Stimulated activated CD8-positive, alpha-beta memory T cell treated with anti-CD3 and anti-CD28 coated beads, Interleukin-4, amount 100 ng/mL, for 1 hour (primary cell): Measurements from ENCODE around the gene PDE3B.
"Not testable (repeated sequence)": the region's sequence is repeated elsewhere in the genome, so short reads cannot be mapped to it uniquely, and the experiment has no call there.

Source experiments
- DNase-seq, 2 donors: peaks; one replicate each; pipeline ENCODE4 v3.0.0-alpha.2; 2020; ENCODE audit warnings: low read depth in 2 of 2, low spot score in 1 of 2

The PDE3B gene

DNA sequence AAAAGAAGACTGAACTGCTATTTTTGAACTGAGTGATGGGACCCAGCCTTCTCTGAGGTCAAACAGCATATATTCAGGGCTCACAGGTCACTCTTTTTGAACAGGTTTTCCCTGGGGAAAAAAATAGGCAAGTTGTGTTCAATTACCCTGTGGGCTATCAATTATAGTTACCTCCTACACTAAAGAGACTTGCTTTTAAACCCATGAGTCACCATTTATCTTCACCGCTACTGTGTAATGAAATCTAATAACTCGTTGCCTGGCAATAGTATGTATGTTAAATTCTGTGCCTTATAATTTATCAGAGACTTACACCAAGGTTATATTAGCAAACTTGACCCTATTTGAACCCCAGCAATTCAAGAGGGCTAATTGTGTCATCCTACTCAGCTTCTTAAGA is 149.9 kb downstream of the PDE3B start:
- DNase-seq, result no peak

DNA sequence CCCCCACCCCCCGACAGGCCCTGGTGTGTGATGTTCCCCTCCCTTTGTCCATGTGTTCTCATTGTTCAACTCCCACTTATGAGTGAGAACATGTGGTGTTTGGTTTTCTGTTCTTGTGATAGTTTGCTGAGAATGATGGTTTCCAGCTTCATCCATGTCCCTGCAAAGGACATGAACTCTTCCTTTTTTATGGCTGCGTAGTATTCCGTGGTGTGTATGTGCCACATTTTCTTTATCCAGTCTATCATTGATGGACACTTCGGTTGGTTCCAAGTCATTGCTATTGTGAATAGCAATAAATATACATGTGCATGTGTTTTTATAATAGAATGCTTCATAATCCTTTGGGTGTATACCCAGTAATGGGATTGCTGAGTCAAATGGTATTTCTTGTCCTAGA is 152.4 kb downstream of the PDE3B start:
- not testable (repeated sequence) for DNase-seq

- no peak for DNase-seq
Measured at GRCh38 chr11:14803846-14804245, 160.2 kb downstream of the PDE3B start.

- DNase-seq, result no peak
Measured at GRCh38 chr11:14809466-14809865, 165.9 kb downstream of the PDE3B start.

DNA sequence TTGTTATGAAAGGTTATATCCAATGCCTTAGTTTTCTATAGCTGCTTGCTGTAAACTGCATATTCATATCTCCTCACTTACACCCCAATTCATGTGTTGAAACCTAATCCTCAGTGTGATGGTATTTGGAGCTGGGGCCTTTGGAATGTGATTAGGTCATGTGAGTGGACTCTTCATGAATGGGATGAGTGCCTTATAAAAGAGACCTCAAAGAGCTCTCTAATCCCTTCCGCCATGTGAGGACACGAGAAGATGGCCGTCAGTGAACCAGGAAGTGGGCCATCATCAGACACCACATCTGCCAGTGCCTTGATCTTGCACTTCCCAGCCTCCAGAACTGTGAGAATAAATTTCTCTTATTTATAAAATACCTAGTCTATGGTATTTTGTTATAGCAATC is 169.2 kb downstream of the PDE3B start:
- no peak for DNase-seq

DNA sequence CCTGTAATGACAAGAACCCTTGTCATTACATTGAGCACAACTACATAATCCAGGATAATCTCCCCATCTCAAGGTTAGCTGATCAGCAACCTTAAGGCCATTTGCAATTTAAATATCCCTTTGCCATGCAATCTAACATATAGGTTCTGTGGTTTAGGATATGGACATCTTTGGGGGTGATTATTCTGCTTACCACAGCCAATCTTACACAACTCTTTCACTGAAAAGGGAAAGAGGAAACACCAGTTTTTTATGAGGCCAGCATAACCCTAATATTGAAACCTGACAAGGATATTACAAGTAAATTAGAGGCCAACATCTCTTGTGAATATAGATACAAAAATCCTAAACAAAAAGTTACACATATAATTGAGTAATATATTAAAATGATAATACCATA is 169.9 kb downstream of the PDE3B start:
- no peak for DNase-seq

- no peak for DNase-seq
Measured at GRCh38 chr11:14818779-14819178, 175.2 kb downstream of the PDE3B start.

- DNase-seq, result no peak
Measured at GRCh38 chr11:14819596-14819995, 176.0 kb downstream of the PDE3B start.

- DNase-seq, result no peak
Measured at GRCh38 chr11:14821031-14821430, 177.4 kb downstream of the PDE3B start.

DNA sequence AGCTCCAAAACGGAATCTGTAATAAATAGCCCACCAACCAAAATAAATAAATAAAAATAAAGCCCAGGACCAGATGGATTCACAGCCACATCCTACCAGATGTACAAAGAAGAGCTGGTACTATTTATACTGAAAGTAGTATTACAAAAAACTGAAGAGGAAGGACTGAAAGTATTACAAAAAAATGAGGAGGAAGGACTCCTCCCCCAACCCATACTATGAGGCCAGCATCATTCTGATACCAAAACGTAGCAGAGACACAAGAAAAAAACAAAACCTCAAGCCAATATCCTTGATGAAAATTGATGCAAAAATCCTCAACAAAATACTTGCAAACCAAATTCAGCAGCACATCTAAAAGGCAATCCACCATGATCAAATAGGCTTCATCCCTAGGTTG is 183.0 kb downstream of the PDE3B start:
- no peak for DNase-seq

DNA sequence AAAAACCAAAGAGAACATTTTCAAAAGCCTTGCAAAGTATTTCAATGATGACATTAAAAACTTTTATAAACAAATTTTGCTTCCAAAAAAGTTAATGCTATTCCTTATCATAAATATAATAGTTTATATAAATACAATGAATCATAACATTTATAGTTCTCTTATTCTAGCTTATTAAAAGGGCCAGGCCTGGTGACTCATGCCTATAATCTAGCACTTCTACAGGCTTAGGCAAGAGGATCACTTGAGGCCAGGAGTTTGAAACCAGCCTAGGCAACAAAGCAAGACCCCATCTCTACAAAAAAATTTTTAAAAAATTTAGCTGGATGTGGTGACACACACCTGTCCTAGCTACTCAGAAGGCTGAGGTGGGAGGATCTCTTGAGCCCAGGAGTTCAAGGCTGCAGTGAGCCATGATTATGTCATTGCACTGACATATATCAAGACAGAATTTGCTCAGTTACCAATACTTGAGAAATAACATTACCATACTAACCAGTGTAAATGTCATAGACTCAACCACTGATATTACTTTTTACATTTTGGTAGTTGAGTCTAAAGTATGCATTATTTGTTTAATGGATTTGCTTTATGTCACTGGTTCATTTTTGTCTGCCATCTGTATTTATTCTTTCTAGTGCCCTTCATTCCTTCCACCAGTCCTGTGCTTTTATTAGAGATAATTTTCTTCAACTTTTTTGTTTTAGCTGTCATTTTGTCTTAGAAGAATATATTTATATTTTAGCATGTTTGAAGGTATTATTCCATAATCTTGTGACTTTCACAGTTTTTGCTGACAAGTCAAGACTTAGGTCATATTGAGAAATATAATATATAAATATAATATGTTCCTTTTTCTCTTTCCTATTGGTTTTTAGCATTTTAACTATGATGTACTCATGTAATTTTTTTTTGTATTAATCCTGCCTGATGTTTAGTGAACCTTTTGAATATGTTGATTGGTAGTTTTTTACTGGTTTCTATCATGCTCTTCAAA is 192.2 kb downstream of the PDE3B start:
- DNase-seq, result no peak

DNA sequence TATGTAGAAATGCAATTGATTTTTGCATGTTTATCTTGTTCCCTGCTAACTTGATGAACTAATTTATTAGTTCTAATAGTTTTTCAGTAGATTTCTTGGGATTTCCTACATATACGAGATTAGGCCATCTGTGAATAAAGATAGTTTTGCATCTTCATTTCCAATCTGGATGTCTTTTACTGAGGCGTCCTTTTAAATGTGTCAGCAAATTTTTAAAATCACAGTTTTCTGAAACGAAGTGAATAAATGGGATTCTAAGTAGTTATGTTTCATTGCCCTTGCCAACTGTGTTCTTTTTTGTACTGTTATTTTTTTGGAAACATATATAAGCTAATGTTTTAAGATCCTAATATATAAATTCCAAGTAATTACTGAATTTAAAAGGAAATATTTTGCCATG is 198.4 kb downstream of the PDE3B start:
- no peak for DNase-seq

DNA sequence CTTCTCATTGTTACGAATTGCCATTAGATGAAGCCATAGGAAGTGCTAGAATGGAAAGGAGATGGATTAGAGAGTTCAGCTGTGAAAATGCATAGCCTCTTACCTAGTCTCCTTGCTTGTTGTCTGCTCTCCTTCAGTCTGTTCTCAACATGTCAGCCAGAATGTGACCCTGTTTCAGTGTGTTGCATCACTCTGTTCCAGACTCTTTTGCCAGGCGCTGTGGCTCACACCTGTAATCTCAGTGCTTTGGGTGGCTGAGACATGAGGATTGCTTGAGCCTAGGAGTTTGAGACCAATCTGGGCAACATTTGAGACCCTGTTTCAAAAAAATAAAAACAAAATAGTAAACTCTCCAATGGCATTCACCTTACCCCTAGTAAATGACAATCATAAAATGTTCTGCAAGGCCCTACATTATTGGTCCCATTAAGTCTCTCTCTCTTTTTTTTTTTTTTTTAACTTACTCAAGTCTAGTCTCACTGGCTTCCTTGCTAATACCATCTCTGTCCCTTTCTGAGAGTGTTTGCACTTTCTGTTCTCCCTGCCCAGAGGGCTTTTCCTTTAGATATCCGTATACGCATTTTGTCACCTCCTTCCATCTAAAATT is 209.1 kb downstream of the PDE3B start:
- DNase-seq, result no peak

DNA sequence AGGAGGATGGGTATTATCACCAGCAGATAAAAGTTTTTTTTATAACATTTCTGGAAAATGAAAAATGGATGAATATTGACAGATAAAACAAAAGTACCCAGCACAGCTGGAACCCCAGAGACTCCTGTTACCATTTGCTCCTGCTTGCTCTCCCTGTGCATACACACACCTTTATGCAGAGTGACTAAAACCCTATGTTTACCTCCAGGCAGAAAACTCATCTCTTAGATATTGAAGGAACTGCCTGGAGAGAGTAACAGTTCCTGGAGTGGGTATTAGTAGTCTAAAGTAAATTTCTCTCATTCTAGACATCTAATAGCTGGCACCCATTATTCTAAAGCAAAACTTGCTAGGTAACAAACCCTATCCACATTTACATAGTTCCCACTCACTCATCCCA is 210.5 kb downstream of the PDE3B start:
- DNase-seq, result no peak

GRCh38 chr11:14855890-14856289 is 212.3 kb downstream of the PDE3B start:
- no peak for DNase-seq

DNA sequence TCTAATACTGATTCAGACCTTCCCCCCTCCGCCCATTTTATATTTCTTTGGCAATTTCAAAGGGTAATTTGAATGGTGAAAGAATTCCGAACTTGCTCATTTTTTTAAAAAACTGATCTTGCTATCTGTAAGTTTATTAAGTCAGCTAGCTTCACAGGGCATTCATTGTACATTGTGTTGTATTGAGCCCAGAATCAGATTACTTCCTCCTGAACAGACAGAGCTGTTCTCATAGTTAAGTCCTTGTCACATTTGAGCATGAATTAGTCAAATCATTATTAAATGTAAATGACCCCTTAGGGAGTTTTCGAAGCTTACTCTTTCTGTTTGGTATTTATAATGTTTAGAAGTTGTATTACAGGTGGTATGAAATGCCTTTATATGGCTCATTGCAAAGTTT is 214.0 kb downstream of the PDE3B start:
- DNase-seq, result no peak

GRCh38 chr11:14858404-14858803 is 214.8 kb downstream of the PDE3B start:
- no peak for DNase-seq

- DNase-seq, result no peak
Measured at GRCh38 chr11:14860511-14860910, 216.9 kb downstream of the PDE3B start.

DNA sequence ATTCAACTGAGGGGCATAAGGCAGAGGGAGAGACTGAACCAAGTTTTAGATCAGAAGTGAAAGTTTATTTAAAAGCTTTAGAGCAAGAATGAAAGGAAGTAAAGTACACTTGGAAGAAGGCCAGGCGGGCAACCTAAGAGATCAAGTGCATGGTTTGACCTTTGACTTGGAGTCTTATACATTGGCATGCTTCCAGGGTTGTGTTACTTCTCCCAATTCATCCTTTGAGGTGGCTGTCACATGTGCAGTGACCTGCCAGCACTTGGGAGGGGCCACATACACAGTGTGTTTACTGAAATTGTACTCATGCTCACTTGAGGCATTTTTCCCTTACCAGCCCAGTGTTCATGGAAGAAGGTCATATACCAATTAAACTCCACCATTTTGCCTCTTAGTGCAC is 218.1 kb downstream of the PDE3B start:
- DNase-seq, result no peak

GRCh38 chr11:14863775-14864174 is 220.2 kb downstream of the PDE3B start:
- DNase-seq, result not testable (repeated sequence)

DNA sequence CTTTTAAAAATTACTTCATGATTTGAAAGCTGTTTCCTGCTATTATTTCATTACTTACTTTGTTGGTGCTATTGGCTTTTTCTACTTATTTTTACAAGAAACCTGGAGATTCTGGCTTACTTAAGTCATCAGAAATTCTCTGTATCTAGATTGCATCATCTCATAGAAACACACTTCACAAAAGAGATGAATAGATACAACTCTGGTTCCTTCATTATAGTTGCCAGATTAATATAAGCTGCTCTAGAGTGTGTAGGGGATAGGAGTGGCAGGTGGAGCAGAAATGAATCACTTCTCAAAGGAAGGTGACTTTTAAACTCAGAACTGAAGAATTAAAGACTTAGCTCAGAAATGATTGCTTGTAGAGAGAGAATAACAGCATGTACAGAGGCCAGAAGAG is 228.4 kb downstream of the PDE3B start:
- no peak for DNase-seq

DNA sequence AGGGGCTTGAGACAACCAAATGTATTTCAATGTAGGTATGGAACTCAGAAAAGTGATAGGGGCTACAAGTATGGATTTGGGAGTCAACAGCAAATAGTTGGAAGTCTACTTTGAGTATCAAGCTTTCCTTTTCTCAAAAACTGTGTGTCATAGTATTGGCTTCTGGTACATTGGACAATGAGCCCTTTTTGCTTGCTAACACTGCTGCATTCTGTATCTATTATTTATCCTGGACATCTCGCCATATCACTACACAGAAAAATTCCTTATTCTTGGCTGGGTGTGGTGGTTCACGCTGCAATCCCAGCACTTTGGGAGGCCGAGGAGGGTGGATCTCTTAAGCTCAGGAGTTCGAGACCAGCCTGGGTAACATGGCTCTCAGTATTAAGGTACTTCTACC is 230.0 kb downstream of the PDE3B start:
- DNase-seq, result no peak

- no peak for DNase-seq
Measured at GRCh38 chr11:14875163-14875562, 231.6 kb downstream of the PDE3B start.
